HG02840 (cell line): ENCODE data around the gene PRKX.
"Not testable (repeated sequence)": the region's sequence is repeated elsewhere in the genome, so short reads cannot be mapped to it uniquely, and the experiment has no call there.

Experiments used
- ATAC-seq: cut with Tn5 transposase; IDR thresholded peaks from one replicate; pipeline ENCODE4 v1.9.1; 2021; ENCODE audit warnings: mild to moderate bottlenecking, moderate library complexity, moderate number of reproducible peaks; ENCODE audit not compliant: unreplicated experiment, low FRiP score

Gene PRKX

GRCh38 chrX:3712051-3712869, 1.2 kb downstream of the PRKX start:
- ATAC-seq = peak; percentile 17

GRCh38 chrX:3711331-3711917, 2.0 kb downstream of the PRKX start:
- no peak for ATAC-seq

GRCh38 chrX:3707673-3708274, 5.7 kb downstream of the PRKX start:
- ATAC-seq = not testable (repeated sequence)

- no peak for ATAC-seq
Measured at GRCh38 chrX:3706481-3706880, 7.0 kb downstream of the PRKX start.

GRCh38 chrX:3703251-3703650, 10.2 kb downstream of the PRKX start:
- not testable (repeated sequence) for ATAC-seq

- ATAC-seq = not testable (repeated sequence)
Measured at GRCh38 chrX:3702095-3702494, 11.4 kb downstream of the PRKX start.

DNA sequence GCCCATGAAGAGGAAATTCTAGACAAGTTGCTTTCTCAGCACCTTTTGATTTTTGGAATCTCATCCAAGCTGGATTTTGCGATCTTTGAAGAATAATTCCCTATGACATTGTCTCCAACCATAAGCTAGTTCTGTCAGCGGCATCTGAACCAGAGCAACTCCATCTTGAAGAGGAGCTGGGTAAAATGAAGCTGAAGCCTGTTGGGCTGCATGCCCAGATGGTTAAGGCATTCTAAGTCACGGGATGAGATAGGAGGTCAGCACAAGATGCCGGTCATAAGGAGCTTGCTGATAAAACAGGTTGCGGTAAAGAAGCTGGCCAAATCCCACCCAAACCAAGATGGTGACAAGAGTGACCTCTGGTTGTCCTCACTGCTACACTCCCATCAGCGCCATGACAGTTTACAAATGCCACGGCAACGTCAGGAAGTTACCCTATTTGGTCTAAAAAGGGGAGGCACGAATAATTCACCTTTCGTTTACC, 12.0 kb downstream of the PRKX start:
- not testable (repeated sequence) for ATAC-seq

DNA sequence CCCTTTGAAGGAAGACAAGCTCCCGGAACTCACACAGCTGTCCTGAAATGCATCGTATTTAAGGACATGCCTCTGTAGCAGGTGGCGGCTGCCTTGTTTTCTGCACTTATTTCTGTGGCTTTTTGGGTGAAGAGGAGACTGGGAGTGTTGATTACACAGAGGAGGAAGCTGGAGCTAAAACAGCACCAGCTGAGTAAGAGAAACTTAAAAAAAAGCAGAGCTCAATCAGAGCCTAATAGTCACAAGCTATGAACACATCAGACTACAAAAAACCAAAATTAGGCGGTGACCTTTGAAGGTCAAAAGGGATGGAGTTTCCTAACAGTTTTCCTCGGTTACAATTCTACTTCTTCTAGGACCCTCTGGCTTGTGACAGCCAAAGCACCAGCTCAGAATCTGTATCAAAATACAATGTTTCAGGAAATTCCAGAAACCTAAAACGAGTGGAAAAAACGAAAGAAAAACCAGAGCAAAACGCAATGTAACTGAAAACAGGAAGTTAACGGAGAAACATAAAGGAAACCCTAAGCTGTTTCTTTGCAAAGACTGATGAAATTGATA, 13.5 kb downstream of the PRKX start:
- peak; percentile 63 for ATAC-seq

DNA sequence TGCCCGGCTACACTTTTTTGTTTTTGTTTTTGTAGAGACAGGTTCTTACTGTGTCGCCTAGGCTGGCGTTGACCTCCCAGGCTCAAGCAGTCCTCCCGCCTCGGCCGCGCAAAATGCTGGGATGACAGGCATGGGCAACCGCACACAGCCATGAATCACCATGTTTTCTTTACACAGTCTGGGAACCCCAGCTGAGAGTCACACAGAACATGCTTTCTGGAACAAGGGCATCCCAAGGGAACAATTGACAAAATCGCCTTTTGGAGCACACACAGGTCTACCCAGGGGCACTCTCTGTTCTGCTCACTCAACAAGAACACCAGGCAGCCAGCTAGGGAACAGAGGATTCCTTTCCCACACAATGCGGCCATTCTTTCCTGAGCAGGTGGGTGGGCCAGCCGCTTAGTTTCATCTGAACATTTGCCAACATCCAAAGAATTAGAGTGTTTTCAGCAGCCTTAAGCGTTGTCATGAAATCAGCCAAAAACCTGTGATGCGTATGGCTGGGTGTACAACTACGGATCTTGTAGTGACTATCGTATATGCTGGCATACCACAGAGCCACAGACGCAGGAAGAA, 15.7 kb downstream of the PRKX start:
- ATAC-seq = no peak

GRCh38 chrX:3697220-3697684, 16.2 kb downstream of the PRKX start:
- no peak for ATAC-seq

GRCh38 chrX:3695536-3695935, 17.9 kb downstream of the PRKX start:
- no peak for ATAC-seq

- no peak for ATAC-seq
Measured at GRCh38 chrX:3690140-3690539, 23.3 kb downstream of the PRKX start.

DNA sequence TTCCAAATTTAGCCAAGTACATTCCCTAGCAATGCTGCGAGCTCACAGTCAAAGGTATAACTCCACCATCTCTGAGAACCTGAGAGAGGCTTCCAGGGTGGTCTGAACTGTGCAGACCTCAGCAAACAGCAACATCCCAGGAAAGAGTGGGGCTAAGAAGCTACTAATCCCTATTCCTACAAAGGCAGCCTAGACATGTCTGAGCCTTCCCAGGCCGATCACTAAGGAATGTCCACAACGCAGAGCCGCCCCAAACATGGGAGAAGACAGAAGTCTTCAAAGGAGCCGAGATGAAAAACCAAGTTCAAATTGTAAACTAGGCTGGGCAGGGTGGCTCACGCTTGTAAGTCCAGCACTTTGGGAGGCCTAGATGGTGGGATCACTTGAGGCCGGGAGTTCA, 30.2 kb downstream of the PRKX start:
- not testable (repeated sequence) for ATAC-seq

DNA sequence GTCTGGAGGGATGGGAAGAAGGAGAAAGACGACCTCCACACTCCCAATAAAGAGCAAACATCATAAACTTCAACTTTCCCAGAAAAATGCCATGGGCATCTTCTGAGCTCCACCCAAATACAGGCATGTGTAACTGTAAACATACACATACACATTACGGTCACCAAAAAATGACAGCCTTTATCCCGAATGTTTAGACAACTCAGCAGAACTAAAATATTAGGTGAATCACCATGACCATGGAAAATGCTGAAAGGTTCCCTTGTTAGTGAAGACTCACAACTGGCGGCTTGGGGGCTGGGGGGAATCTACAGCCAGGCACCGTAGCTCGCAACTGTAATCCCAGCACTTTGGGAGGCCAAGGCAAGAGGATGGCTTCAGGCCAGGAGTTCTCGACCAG, 33.0 kb downstream of the PRKX start:
- ATAC-seq = no peak

- no peak for ATAC-seq
Measured at GRCh38 chrX:3679669-3680068, 33.8 kb downstream of the PRKX start.

DNA sequence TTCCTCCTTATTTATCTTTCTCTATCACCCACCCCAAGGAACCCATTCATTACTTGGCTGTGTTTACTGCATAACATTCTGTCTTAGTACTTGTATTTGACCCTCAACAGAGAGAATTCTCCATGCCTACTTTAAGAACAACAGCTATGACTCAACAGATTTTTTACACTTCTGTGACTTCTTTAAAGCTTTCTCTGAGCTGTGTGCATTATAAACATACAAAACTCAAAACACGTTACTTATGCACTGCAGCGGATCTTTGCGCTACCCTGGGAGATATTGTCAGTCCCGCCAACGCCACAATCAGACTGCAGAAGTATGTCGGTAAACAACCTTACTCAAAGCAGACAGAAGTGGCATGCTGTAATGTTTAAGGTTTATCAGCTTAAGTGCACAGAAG, 35.1 kb downstream of the PRKX start:
- no peak for ATAC-seq

DNA sequence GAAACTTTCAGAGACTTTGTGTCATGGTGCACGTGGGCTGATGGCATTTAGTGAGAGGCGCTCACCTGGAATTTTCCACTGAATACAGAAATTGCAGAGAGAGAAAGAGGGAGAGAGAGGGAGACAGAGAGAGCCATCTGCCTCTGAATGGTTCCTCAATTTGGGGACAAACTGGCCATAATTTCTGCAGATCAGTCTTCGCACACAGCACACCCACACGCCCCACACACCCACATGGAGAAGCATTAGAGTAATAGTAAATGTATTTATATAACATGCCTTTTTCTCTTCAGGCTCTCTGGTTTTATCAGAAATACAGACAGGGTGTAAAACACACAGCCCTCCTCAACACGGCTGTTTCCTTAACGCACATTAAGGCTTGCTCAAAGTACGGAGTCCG, 38.6 kb downstream of the PRKX start:
- ATAC-seq = no peak

DNA sequence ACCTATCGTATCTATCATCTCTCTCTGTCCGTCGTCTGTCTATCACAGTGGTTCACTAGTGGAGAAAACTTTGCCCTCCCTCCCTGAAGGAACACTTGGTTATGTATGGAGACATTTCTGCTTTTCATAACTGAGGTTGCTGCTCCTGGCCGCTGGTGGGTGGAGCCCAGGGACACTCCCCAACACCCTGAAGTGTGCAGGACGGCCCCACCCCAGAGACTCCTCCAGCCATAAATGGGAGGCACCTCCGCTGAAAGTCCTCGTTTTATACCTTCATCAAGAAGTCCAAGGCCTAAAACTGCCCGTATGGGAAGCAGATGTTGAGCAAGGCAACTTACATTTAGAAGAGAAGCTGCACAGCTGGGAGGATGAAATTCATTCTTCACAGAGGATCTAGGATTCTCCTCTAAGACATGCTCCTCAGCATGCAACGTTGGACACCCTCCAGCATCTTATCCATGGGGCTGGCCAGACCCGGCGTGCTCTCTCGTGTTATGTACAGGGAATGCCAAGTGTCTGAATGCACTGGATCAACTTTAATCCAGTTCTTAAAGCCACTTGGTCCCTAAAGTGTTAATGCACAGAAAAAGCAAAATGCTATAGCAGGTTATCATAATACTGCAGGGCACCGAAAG, 43.5 kb downstream of the PRKX start:
- ATAC-seq = no peak

GRCh38 chrX:3666975-3667374, 46.5 kb downstream of the PRKX start:
- no peak for ATAC-seq

- no peak for ATAC-seq
Measured at GRCh38 chrX:3664921-3665320, 48.5 kb downstream of the PRKX start.
